ENCODE measurements around the gene TRIM42.

Gene TRIM42

DNA sequence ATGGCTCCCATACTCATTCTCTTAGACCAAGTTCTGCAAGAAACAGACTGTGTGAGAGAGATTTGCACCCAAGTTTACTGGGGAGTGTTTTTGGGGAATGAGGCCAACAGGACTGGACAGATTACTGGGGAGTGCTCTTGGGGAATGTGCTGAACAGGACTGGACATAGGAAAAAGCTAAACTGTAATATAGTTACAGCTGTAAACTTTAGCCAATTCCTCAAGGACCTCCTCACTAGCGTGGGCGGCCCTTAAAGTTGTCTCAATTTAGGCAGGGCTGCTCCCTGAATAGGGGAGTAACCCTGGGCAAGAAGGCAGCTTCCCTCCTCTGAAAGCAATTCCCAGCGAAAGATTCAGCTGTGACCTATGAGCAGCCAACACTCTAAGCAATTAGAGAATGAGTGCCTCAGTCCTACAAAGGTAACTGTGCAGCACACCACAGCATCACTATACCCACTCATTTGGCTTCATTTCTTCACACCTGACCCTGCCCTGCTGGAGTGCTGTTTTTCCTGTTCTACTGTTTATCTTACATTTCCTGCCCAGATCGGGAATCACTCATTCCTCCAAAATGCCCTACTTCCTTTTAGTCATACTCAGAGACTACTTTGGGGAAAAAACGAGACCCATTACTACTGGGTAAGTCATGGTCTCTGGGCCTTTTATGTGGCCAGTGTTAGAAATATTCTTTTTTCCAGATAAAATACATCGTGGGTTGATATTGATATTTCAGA is 41.3 kb upstream of the TRIM42 start:
- Histone ChIP-seq H3K9ac (ENCODE audit: low read depth, low read length) (no peak overlapping the region), H3K4me1 (ENCODE audit: insufficient read depth, low read length) (no peaks in the 10 kb centered on the region), H4K20me1 (ENCODE audit: insufficient read depth, low read length) (no peaks in the 10 kb centered on the region), H3K27me3 (ENCODE audit: insufficient read depth, low read length, poor library complexity) (peaks cover 3% of the 10 kb centered on the region), H3K36me3 (ENCODE audit: insufficient read depth, low read length) (no peaks in the 10 kb centered on the region), H3K79me2 (ENCODE audit: insufficient read depth, low read length) (no peaks in the 10 kb centered on the region), H3K4me3 (ENCODE audit: low read depth in 1 of 2, low read length in 2 of 2) (no peak overlapping the region), H3K9me3 (ENCODE audit: insufficient read depth, low read length, severe bottlenecking) (no peaks in the 10 kb centered on the region), H3K27ac (ENCODE audit: low read length) (no peak overlapping the region), H2AFZ (ENCODE audit: low read depth, low read length) (no peak overlapping the region), H3K4me2 (ENCODE audit: insufficient read depth, low read length) (no peak overlapping the region)
- no peak for DNase-seq
- ATAC-seq (ENCODE audit: insufficient read depth, low read depth), result no peak
- TF ChIP-seq CTCF (IDR thresholded peaks at IDR 0.05; ENCODE audit: borderline replicate concordance, extremely low read depth, low read length, poor library complexity, severe bottlenecking), result no peak
- no peak for TF ChIP-seq EZH2 (IDR thresholded peaks at IDR 0.05; ENCODE audit: borderline replicate concordance, low read depth, low read length, severe bottlenecking)

GRCh38 chr3:140651287-140651686 is 26.6 kb upstream of the TRIM42 start:
- no peaks in the 10 kb centered on the region for H3K27me3 ChIP-seq (ENCODE audit: insufficient read depth, low read length, poor library complexity)
- DNase-seq (no peak), ATAC-seq (ENCODE audit: insufficient read depth, low read depth) (no peak)
- no peaks in the 10 kb centered on the region for H3K9me3 ChIP-seq (ENCODE audit: insufficient read depth, low read length, severe bottlenecking)
- H3K9ac ChIP-seq (ENCODE audit: low read depth, low read length), result no peak overlapping the region
- no peaks in the 10 kb centered on the region for H3K36me3 ChIP-seq (ENCODE audit: insufficient read depth, low read length)
- no peak overlapping the region for H3K4me2 ChIP-seq (ENCODE audit: insufficient read depth, low read length)
- no peaks in the 10 kb centered on the region for H3K4me1 ChIP-seq (ENCODE audit: insufficient read depth, low read length)
- no peak overlapping the region for H2AFZ ChIP-seq (ENCODE audit: low read depth, low read length)
- no peak for TF ChIP-seq CTCF (IDR thresholded peaks at IDR 0.05; ENCODE audit: borderline replicate concordance, extremely low read depth, low read length, poor library complexity, severe bottlenecking)
- TF ChIP-seq EZH2 (IDR thresholded peaks at IDR 0.05; ENCODE audit: borderline replicate concordance, low read depth, low read length, severe bottlenecking), result no peak
- no peak overlapping the region for H3K4me3 ChIP-seq (ENCODE audit: low read depth in 1 of 2, low read length in 2 of 2)
- no peaks in the 10 kb centered on the region for H4K20me1 ChIP-seq (ENCODE audit: insufficient read depth, low read length)
- H3K79me2 ChIP-seq (ENCODE audit: insufficient read depth, low read length), result no peaks in the 10 kb centered on the region
- no peak overlapping the region for H3K27ac ChIP-seq (ENCODE audit: low read length)

DNA sequence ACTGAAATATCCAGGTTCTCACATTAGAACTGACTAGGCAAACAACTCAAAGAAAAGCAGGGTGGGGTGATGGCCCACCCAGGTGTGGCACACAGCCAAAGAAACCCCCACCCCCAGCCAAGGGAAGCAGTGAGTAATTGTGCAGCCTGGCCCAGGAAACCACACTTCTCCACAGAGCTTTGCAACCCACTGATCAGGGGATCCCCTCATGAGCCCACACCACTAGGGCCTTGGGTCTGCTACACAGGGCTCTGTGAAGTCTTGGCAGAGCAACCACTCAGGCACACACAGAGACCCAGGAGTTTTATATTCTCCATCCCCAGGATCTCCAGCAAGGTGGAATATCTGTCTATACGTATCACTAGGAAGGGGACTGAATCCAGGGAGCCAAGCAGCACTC is 22.2 kb upstream of the TRIM42 start:
- Histone ChIP-seq H3K4me3 (ENCODE audit: low read depth in 1 of 2, low read length in 2 of 2) (no peak overlapping the region), H3K79me2 (ENCODE audit: insufficient read depth, low read length) (no peaks in the 10 kb centered on the region)
- ATAC-seq (ENCODE audit: insufficient read depth, low read depth), result no peak

More for the DNA sequence above, 22.2 kb upstream of the TRIM42 start:
- Histone ChIP-seq H3K9ac (ENCODE audit: low read depth, low read length) (no peak overlapping the region), H3K4me2 (ENCODE audit: insufficient read depth, low read length) (no peak overlapping the region), H3K27ac (ENCODE audit: low read length) (no peak overlapping the region), H3K9me3 (ENCODE audit: insufficient read depth, low read length, severe bottlenecking) (no peaks in the 10 kb centered on the region), H2AFZ (ENCODE audit: low read depth, low read length) (no peak overlapping the region), H3K27me3 (ENCODE audit: insufficient read depth, low read length, poor library complexity) (no peaks in the 10 kb centered on the region), H4K20me1 (ENCODE audit: insufficient read depth, low read length) (no peaks in the 10 kb centered on the region), H3K4me1 (ENCODE audit: insufficient read depth, low read length) (no peaks in the 10 kb centered on the region), H3K36me3 (ENCODE audit: insufficient read depth, low read length) (no peaks in the 10 kb centered on the region)
- TF ChIP-seq CTCF (IDR thresholded peaks at IDR 0.05; ENCODE audit: borderline replicate concordance, extremely low read depth, low read length, poor library complexity, severe bottlenecking) (no peak), EZH2 (IDR thresholded peaks at IDR 0.05; ENCODE audit: borderline replicate concordance, low read depth, low read length, severe bottlenecking) (no peak)
- no peak for DNase-seq
